Measurements from ENCODE around the gene CFAP46.

GRCh38 chr10:132897516-132898381, 44.6 kb downstream of the CFAP46 start:
- TF ChIP-seq CTCF (IDR thresholded peaks at IDR 0.05; ENCODE audit: insufficient read depth, low read depth, low read length) (no peak), EZH2 (IDR thresholded peaks at IDR 0.05; ENCODE audit: insufficient read depth, low read length) (no peak)

Data from astrocyte (in vitro differentiated cells and primary cell).